A549 (cell line): ENCODE data around the gene FGF1. TPM values are rescaled to one million over a fixed set of nuclear protein-coding genes. Genes with fewer than 3 reads are reported as not detected.

Source experiments
- ATAC-seq, 2 experiments: fragments of 200-7000 bp in 1 of 2; fragments of >200 bp in 1 of 2; cut with Nextera tagmentation in 1 of 2; cut with Tn5 transposase in 1 of 2; 3 replicates each; pipeline versions ENCODE4 v1.8.0 to v1.9.1; 2018 to 2020; ENCODE audit warnings: mild to moderate bottlenecking in 1 of 2, moderate library complexity in 1 of 2
- CTCF ChIA-PET: fragments of 300-600 bp; sonication (Branson Sonifier 250); formaldehyde crosslinking; extraction: SDS; loops from one replicate; lab custom pipeline; 2021; ENCODE audit warnings: antibody characterized with exemption, inconsistent platforms; lab: Yijun Ruan, JAX
- POLR2A ChIA-PET: fragments of 350-600 bp; formaldehyde crosslinking; extraction: SDS; loops from one replicate; lab custom pipeline; 2021; ENCODE audit warnings: antibody characterized with exemption, inconsistent platforms; lab: Yijun Ruan, JAX
- DNase-seq, 2 experiments: peaks; one replicate each; pipeline versions ENCODE4 v3.0.0 to v3.0.0-alpha.2; 2011 to 2016; ENCODE audit warnings: low read depth in 1 of 2, low spot score in 1 of 2
- FAIRE-seq: peaks from 2 replicates; lab custom pipeline; 2011; peaks lifted over from hg19 to GRCh38; lab: Jason Lieb, UNC
- H3K27ac ChIP-seq, 2 experiments: fragments of >200 bp; sonication (Bioruptor Twin); formaldehyde crosslinking; 3 replicates each; pipeline ENCODE4 v1.5.1; 2016 to 2017
- H3K4me1 ChIP-seq: fragments of >200 bp; sonication (Bioruptor Twin); formaldehyde crosslinking; 3 replicates; pipeline ENCODE4 v1.6.1; 2016
- H3K4me2 ChIP-seq: fragments of >200 bp; sonication (Bioruptor Twin); formaldehyde crosslinking; 3 replicates; pipeline ENCODE4 v1.6.1; 2016
- H3K4me3 ChIP-seq: fragments of >200 bp; sonication (Bioruptor Twin); formaldehyde crosslinking; 3 replicates; pipeline ENCODE4 v1.5.1; 2016
- H3K9me3 ChIP-seq: fragments of >200 bp; sonication (Bioruptor Twin); formaldehyde crosslinking; 3 replicates; pipeline ENCODE4 v1.6.1; 2016
- CHD4 ChIP-seq: fragments of 200-600 bp; sonication (generic); IDR thresholded peaks from 2 replicates; pipeline ENCODE4 v1.6.1; 2016; ENCODE audit warnings: antibody characterized with exemption, mild to moderate bottlenecking, borderline replicate concordance
- E2F6 ChIP-seq: IDR thresholded peaks from 2 replicates; pipeline ENCODE4 v1.6.1; 2012; ENCODE audit warnings: low read depth, borderline replicate concordance
- EHF ChIP-seq: fragments of 250-450 bp; sonication (Bioruptor Pico); IDR thresholded peaks from 2 replicates; pipeline ENCODE4 v1.5.0; 2020; ENCODE audit warnings: mild to moderate bottlenecking
- ESRRA ChIP-seq: fragments of 150-350 bp; IDR thresholded peaks from 2 replicates; pipeline ENCODE4 v1.6.1; 2014; ENCODE audit warnings: mild to moderate bottlenecking, low read length, borderline replicate concordance
- FOSB ChIP-seq: fragments of 250-450 bp; sonication (Bioruptor Pico); IDR thresholded peaks from 2 replicates; pipeline ENCODE4 v1.5.0; 2020; ENCODE audit warnings: mild to moderate bottlenecking, moderate library complexity
- HDAC2 ChIP-seq: fragments of 200-600 bp; sonication (generic); IDR thresholded peaks from 2 replicates; pipeline ENCODE4 v1.6.1; 2016
- HEYL ChIP-seq: fragments of 250-450 bp; sonication (Bioruptor Pico); IDR thresholded peaks from 2 replicates; pipeline ENCODE4 v1.8.0; 2021; ENCODE audit warnings: mild to moderate bottlenecking, moderate library complexity
- HOXB13 ChIP-seq: fragments of 250-450 bp; sonication (Bioruptor Pico); IDR thresholded peaks from 2 replicates; pipeline ENCODE4 v1.5.0; 2020; ENCODE audit warnings: low read depth, mild to moderate bottlenecking, moderate library complexity
- JUNB ChIP-seq: fragments of >200 bp; sonication (Bioruptor Twin); formaldehyde crosslinking; IDR thresholded peaks from 2 replicates; pipeline ENCODE4 v1.6.1; 2016
- KDM1A ChIP-seq: fragments of 200-600 bp; sonication (generic); IDR thresholded peaks from 2 replicates; pipeline ENCODE4 v1.6.1; 2016; ENCODE audit warnings: low read depth, mild to moderate bottlenecking
- NFE2L2 ChIP-seq: fragments of 150-350 bp; conservative IDR thresholded peaks from 2 replicates; pipeline ENCODE4 v1.6.1; 2014; ENCODE audit warnings: low read length
- NR3C1 ChIP-seq: fragments of >200 bp; sonication (Bioruptor Twin); formaldehyde crosslinking; IDR thresholded peaks from 3 replicates; pipeline ENCODE4 v1.6.1; 2017
- POLR2AphosphoS2 ChIP-seq: conservative IDR thresholded peaks from 2 replicates; pipeline ENCODE4 v1.6.1; 2012; ENCODE audit warnings: low read length, improper control_type of control experiment, inconsistent platforms
- RAD21 ChIP-seq, 2 experiments: fragments of >200 bp in 1 of 2; sonication (Bioruptor Twin) in 1 of 2; formaldehyde crosslinking in 1 of 2; IDR thresholded peaks in 1 of 2; conservative IDR thresholded peaks in 1 of 2; 2 replicates in 1 of 2; 3 replicates in 1 of 2; pipeline ENCODE4 v1.6.1; 2012 to 2018; ENCODE audit warnings: inconsistent platforms in 1 of 2
- RARB ChIP-seq: fragments of 250-450 bp; sonication (Bioruptor Pico); IDR thresholded peaks from 2 replicates; pipeline ENCODE4 v1.8.0; 2021; ENCODE audit warnings: mild to moderate bottlenecking, moderate library complexity
- RFX5 ChIP-seq: fragments of 450-650 bp; IDR thresholded peaks from 2 replicates; pipeline ENCODE4 v1.7.1; 2014; ENCODE audit warnings: antibody characterized with exemption, mild to moderate bottlenecking, moderate library complexity
- RNF2 ChIP-seq: fragments of 200-600 bp; sonication (generic); IDR thresholded peaks from 2 replicates; pipeline ENCODE4 v1.6.1; 2016; ENCODE audit warnings: low read depth, mild to moderate bottlenecking, antibody characterized with exemption, moderate library complexity, borderline replicate concordance
- TP53 ChIP-seq: fragments of 250-450 bp; sonication (Bioruptor Pico); IDR thresholded peaks from 2 replicates; pipeline ENCODE4 v1.5.0; 2021; ENCODE audit warnings: mild to moderate bottlenecking, moderate library complexity
- USF2 ChIP-seq: fragments of 450-650 bp; IDR thresholded peaks from 2 replicates; pipeline ENCODE4 v1.6.1; 2014; ENCODE audit warnings: antibody characterized with exemption
- ZFP36 ChIP-seq: fragments of 450-650 bp; IDR thresholded peaks from 2 replicates; pipeline ENCODE4 v1.6.1; 2014; ENCODE audit warnings: borderline replicate concordance; ENCODE audit not compliant: partially characterized antibody
- ZNF302 ChIP-seq: fragments of 250-450 bp; sonication (Bioruptor Pico); IDR thresholded peaks from 2 replicates; pipeline ENCODE4 v1.9.0; 2021; ENCODE audit warnings: inconsistent platforms, mild to moderate bottlenecking, moderate library complexity
- WGBS: methylation state at CpG from one replicate; pipeline ENCODE4 v1.1.6; 2017; ENCODE audit errors: missing lambda C conversion rate; 5-methylcytosine and 5-hydroxymethylcytosine counted together
- polyA plus RNA-seq, 4 experiments: library from polyadenylated mRNA; depleted of rRNA in 3 of 4; stranded (reverse); fragments of >200 nt; fragmentation: RNase III in 1 of 4; extraction: RNeasy Plus Mini Kit Qiagen cat#74134 plus additional on column Dnase treatment in 1 of 4; gene quantifications; 2 replicates in 3 of 4; 3 replicates in 1 of 4; pipeline ENCODE4 v1.2.3, GENCODE V29; 2011 to 2017
- TF ChIP-seq, protein P1 (sequence below): fragments of 250-450 bp; sonication (Bioruptor Pico); IDR thresholded peaks from 2 replicates; pipeline ENCODE4 v1.5.0; 2021; ENCODE audit warnings: mild to moderate bottlenecking, moderate library complexity, borderline replicate concordance

FGF1 gene
- polyA plus RNA-seq, 2 of the 4 experiments (the other 2 are of a cell fraction), result 0.05 to 0.40 TPM

DNA sequence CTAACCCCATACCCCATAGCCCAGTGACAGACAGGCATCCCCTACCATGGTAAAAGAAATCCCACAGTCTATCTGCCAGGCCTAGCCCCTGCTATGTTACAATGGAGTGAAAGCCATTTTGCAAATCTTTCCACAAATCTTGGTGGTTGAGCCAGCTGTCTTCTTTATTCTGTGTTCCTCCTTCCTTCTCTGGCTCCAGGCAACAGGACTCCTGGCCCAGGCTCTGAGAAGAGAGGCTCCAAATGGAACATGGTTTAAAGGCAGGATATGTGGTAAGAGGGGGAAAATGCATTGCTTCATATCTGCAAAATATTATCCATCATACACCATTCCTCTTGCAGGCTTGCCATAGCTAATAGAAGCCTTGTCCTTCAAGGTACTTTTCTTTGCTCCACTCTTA lies 25.2 kb downstream of the FGF1 start:
- no peak overlapping the region for H3K4me3 ChIP-seq
- ChIA-PET POLR2A (no interaction called here), CTCF (interaction anchor here (0.8 to 19.3 kb wide), 8 partner anchors 10 to 228 kb away, joined by 3 to 583 read pairs (median 4); partner anchors contain the start of gene FGF1)
- ATAC-seq (no peak), FAIRE-seq (no peak), DNase-seq (no peak)
- H3K9me3 ChIP-seq, result no peaks in the 10 kb centered on the region
- H3K4me1 ChIP-seq, result peaks cover 3% of the 10 kb centered on the region; the same call in 1 of the 3 replicates
- no peak for TF ChIP-seq HDAC2
- no peak for TF ChIP-seq JUNB
- no peak for TF ChIP-seq FOSB (CRISPR knock-in tag)
- no peak for TF ChIP-seq USF2
- TF ChIP-seq NFE2L2, result no peak
- TF ChIP-seq E2F6, result no peak
- no peak for TF ChIP-seq RNF2
- TF ChIP-seq POLR2AphosphoS2, result no peak
- TF ChIP-seq HEYL, result no peak
- no peak for TF ChIP-seq NR3C1
- TF ChIP-seq RARB, result no peak
- H3K27ac ChIP-seq, result no peak overlapping the region
- no peak overlapping the region for H3K4me2 ChIP-seq

GRCh38 chr5:142660196-142660595 lies 25.7 kb downstream of the FGF1 start:
- no peak overlapping the region for H3K4me3 ChIP-seq
- no peaks in the 10 kb centered on the region for H3K9me3 ChIP-seq
- CTCF ChIA-PET, result interaction anchor here (0.8 to 19.3 kb wide), 11 partner anchors 9 to 228 kb away, joined by 3 to 583 read pairs (median 4); partner anchors contain the start of gene FGF1
- 89% methylated on average over 7 of the region's 10 CpGs for WGBS
- H3K4me1 ChIP-seq, result peaks cover 4% of the 10 kb centered on the region; the same call in 1 of the 3 replicates
- TF ChIP-seq RAD21 (conservative IDR thresholded peaks at IDR 0.05 in 1 of 2, IDR thresholded peaks at IDR 0.05 in 1 of 2) (no peak), ESRRA (no peak), E2F6 (no peak), ZNF302 (no peak), POLR2AphosphoS2 (no peak), CHD4 (no peak), JUNB (no peak), NR3C1 (no peak), KDM1A (no peak), RARB (no peak), HOXB13 (CRISPR knock-in tag) (no peak), TP53 (no peak), RFX5 (no peak), ZFP36 (no peak), EHF (CRISPR knock-in tag) (no peak)
- TF ChIP-seq, protein P1, sequence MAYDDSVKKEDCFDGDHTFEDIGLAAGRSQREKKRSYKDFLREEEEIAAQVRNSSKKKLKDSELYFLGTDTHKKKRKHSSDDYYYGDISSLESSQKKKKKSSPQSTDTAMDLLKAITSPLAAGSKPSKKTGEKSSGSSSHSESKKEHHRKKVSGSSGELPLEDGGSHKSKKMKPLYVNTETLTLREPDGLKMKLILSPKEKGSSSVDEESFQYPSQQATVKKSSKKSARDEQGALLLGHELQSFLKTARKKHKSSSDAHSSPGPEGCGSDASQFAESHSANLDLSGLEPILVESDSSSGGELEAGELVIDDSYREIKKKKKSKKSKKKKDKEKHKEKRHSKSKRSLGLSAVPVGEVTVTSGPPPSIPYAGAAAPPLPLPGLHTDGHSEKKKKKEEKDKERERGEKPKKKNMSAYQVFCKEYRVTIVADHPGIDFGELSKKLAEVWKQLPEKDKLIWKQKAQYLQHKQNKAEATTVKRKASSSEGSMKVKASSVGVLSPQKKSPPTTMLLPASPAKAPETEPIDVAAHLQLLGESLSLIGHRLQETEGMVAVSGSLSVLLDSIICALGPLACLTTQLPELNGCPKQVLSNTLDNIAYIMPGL (CRISPR knock-in tag), result no peak
- TF ChIP-seq, all 56 proteins: peak for 0
- no peak overlapping the region for H3K4me2 ChIP-seq
- POLR2A ChIA-PET, result no interaction called here
- no peak for DNase-seq
- no peak for ATAC-seq
- no peak for FAIRE-seq
- H3K27ac ChIP-seq, result no peak overlapping the region
